Stimulated activated effector memory CD8-positive, alpha-beta T cell treated with anti-CD3 and anti-CD28 coated beads, Interleukin-12 subunit alpha, Interleukin-12 subunit beta, amount 100 ng/mL, for 72 hours (primary cell): ENCODE measurements around the gene DDX51.
"Not testable (repeated sequence)": the region's sequence is repeated elsewhere in the genome, so short reads cannot be mapped to it uniquely, and the experiment has no call there.

Experiments
- ATAC-seq: fragments of 150-1000 bp; cut with Tn5 transposase; 2 replicates; pipeline ENCODE4 v1.10.0; 2021
- DNase-seq, 2 donors: peaks; one replicate each; pipeline ENCODE4 v3.0.0; 2021 to 2022; ENCODE audit warnings: low spot score in 2 of 2
- H3K27ac Mint-ChIP-seq: one replicate; pipeline ENCODE4 v1.8.0; 2022; ENCODE audit warnings: mild to moderate bottlenecking, mixed read lengths
- H3K36me3 Mint-ChIP-seq: one replicate; pipeline ENCODE4 v1.8.0; 2022; ENCODE audit warnings: mild to moderate bottlenecking, mixed read lengths
- H3K4me1 Mint-ChIP-seq: one replicate; pipeline ENCODE4 v1.8.0; 2022; ENCODE audit warnings: mixed read lengths
- H3K4me3 Mint-ChIP-seq: one replicate; pipeline ENCODE4 v1.8.0; 2022; ENCODE audit warnings: mild to moderate bottlenecking, mixed read lengths
- H3K9me3 Mint-ChIP-seq: one replicate; pipeline ENCODE4 v1.8.0; 2022; ENCODE audit warnings: mixed read lengths

Gene DDX51

DNA sequence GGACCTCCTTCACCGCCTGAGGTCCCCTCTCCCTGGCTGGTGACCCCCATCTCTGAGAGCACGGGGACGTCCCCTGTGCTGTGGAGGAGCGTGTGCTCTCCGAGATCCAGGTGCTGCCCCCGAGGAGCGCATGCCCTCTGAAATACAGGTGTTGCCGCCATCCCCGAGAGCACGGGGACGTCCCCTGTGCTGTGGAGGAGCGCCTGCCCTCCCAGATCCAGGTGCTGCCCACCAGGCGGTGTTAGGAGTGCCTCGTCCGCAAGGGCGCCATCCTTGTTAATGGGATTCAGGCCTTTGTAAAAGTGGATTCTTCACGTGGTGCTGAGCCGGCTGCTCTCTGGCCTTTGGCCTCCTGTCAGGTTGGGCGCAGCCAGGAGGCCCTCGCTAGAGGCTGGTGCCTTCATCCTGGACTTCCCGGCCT is 10.2 kb upstream of the DDX51 start:
- H3K4me3 Mint-ChIP-seq, result no peak overlapping the region

DNA sequence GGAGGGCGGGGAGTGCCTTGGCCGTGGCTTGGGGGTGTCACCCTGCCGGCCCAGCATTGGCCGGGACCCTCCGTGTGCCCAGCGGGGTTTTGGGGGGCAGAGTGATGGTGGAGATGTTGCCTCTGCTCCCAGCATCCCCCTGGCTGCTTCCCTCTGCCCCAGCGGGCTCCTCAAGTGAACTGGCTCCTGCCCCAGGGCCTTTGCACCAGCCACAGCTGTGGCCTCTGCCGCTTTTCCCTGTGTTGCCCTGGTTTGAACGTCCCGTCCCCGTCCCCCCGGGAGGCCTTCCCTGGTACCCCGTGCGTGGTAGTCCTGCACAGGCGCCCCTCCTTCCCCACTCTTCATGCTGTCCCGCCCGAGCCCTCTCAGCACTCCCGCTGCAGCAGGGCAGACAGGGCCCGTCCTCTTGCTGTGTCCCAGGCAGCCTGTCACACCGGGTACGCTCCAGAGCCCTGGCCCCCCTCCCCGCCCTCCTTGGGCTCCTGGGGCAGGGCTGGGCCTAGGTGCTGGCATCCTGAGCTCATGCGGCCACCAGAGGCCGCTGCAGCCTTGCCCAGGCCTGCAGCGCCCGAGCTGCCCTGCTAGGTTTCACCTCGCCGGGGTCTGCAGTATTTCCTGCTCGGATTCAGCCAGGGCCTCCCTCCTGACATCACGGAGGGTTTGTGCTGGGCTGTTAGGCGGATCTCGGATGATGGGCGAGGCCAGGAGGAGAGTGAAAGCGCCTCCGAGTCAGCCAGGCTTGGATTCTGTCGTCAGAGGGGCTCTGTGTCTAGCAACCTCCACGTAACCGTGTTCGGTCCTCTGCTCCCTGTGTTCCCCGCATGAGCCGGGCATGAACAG is 9.6 kb upstream of the DDX51 start:
- no peak overlapping the region for H3K4me3 Mint-ChIP-seq
- no peaks in the 10 kb centered on the region for H3K9me3 Mint-ChIP-seq
- H3K36me3 Mint-ChIP-seq, result no peaks in the 10 kb centered on the region
- ATAC-seq (peak; percentile 90), DNase-seq (peak; percentile 44 to 74)
- H3K4me1 Mint-ChIP-seq, result no peaks in the 10 kb centered on the region
- H3K27ac Mint-ChIP-seq, result no peak overlapping the region

More for the DNA sequence above, 10.2 kb upstream of the DDX51 start:
- H3K9me3 Mint-ChIP-seq, result no peaks in the 10 kb centered on the region
- no peak overlapping the region for H3K27ac Mint-ChIP-seq
- peak; percentile 6 for ATAC-seq
- no peaks in the 10 kb centered on the region for H3K36me3 Mint-ChIP-seq
- no peaks in the 10 kb centered on the region for H3K4me1 Mint-ChIP-seq
- DNase-seq, result no peak

DNA sequence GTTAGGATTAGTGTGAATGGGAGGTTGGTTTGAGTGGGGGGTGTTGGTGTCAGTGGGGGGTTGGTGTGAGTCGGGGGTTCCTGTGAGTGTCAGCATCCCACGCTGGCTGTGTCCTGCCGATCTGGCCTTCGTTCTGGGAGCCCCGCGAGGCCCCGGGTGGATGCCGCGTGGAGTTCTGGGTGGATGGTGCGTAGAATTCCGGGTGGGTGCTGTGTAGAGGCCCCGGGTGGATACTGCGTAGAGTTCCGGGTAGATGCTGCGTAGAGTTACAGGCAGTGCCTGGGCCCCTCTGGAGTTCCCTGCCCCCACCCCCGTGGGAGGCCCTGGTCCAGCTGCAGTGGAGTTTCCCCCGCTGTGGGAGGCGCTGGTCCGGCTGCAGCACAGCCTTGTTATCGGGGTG is 8.8 kb upstream of the DDX51 start:
- no peak overlapping the region for H3K27ac Mint-ChIP-seq

DNA sequence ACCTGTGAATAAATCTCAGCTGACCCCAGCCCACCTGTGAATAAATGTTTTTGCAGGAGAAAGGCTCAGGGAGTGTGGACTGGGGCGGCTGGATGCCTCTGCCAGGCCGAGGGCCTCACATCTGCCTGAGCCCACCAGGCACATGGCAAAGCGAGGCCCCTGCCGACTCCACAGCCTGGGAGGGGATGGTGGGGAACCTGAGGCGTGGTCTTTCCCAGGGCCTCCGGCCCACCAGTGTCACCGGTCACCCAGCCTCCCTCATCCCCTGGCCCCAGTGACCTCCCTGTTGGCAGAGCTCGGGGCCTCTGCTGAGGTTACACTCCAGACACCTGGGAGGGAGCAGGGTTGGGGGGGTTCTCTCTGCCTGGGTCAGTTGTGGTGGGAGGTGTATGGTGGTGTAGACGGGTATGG is 8.3 kb upstream of the DDX51 start:
- DNase-seq (no peak), ATAC-seq (no peak)
- H3K27ac Mint-ChIP-seq, result no peak overlapping the region
- no peaks in the 10 kb centered on the region for H3K4me1 Mint-ChIP-seq
- H3K36me3 Mint-ChIP-seq, result no peaks in the 10 kb centered on the region
- H3K9me3 Mint-ChIP-seq, result no peaks in the 10 kb centered on the region
- H3K4me3 Mint-ChIP-seq, result no peak overlapping the region

More for the DNA sequence above, 8.8 kb upstream of the DDX51 start:
- ATAC-seq (no peak), DNase-seq (no peak)
- no peaks in the 10 kb centered on the region for H3K36me3 Mint-ChIP-seq
- H3K9me3 Mint-ChIP-seq, result no peaks in the 10 kb centered on the region
- H3K4me3 Mint-ChIP-seq, result no peak overlapping the region
- no peaks in the 10 kb centered on the region for H3K4me1 Mint-ChIP-seq

DNA sequence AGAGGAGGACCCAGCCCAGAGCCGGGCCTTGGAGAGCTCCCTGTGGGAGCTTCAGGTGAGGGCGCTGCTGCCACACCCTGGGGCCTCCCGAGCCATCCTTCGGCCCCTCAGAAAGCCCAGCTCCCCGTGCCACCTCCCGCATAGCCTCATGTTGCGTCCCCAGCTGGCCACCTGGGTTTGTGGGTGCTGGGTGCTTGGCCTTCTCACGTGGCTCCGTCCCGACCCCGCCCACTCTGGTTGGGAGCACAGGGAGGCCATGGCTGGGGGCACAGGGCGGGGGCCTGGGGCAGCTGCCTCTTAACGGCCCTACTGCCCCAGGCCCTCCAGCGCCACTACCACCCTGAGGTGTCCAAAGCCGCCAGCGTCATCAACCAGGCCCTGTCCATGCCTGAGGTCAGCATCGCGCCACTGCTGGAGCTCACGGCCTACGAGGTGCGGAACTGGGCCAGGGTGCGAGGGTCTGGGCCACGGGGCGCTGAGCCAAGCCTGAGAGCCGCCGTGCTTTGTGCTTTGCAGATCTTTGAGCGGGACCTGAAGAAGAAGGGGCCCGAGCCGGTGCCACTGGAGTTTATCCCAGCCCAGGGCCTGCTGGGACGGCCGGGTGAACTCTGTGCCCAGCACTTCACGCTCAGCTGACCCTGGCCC is 7.8 kb upstream of the DDX51 start:
- ATAC-seq, result no peak
- Mint-ChIP-seq H3K4me1 (peaks cover under 1% of the 10 kb centered on the region), H3K27ac (no peak overlapping the region), H3K36me3 (no peaks in the 10 kb centered on the region), H3K4me3 (no peak overlapping the region), H3K9me3 (no peaks in the 10 kb centered on the region)
- DNase-seq, result no peak

DNA sequence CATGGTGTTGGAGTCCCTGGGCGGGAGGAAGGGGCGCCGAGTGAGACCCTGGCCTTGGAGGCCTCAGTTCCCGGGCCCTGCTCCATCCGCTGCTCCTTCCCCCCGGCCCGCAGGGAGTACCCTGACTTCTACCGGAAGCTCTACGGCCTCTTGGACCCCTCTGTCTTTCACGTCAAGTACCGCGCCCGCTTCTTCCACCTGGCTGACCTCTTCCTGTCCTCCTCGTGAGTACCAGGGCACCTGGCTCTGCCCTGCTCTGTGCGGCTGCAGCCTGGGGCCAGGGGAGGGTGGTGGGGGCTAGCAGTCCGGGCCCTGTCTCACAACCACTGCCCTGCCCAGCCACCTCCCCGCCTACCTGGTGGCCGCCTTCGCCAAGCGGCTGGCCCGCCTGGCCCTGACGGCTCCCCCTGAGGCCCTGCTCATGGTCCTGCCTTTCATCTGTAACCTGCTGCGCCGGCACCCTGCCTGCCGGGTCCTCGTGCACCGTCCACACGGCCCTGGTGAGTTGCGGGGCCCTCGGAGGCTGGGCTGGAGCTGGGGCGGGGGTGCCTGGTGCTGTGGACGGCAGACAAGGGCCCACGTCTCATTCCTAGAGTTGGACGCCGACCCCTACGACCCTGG is 7.1 kb upstream of the DDX51 start:
- Mint-ChIP-seq H3K4me3 (no peak overlapping the region), H3K27ac (no peak overlapping the region), H3K4me1 (peaks cover 7% of the 10 kb centered on the region), H3K36me3 (peaks cover 6% of the 10 kb centered on the region), H3K9me3 (no peaks in the 10 kb centered on the region)
- no peak for ATAC-seq
- DNase-seq, result no peak

DNA sequence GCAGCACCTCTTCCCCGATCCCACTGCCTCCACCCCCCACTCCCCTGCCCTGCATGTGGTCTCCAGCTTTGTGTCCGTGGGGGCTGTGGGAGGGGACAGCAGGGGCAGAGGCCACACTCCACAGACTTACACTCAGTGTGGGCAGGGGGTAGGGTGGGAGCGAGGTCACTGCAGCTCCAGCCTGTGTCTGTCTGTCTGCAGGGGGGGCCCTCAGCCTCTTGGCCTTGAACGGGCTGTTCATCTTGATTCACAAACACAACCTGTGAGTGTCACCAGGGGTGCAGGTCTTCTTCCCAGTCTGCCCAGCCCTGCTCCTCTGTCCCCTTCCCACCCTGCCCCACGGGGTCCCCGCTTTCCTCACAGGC is 6.6 kb upstream of the DDX51 start:
- H3K4me3 Mint-ChIP-seq, result no peak overlapping the region
- no peaks in the 10 kb centered on the region for H3K9me3 Mint-ChIP-seq
- DNase-seq (no peak), ATAC-seq (no peak)
- peaks cover 12% of the 10 kb centered on the region for H3K4me1 Mint-ChIP-seq
- H3K36me3 Mint-ChIP-seq, result peaks cover 10% of the 10 kb centered on the region
- no peak overlapping the region for H3K27ac Mint-ChIP-seq

DNA sequence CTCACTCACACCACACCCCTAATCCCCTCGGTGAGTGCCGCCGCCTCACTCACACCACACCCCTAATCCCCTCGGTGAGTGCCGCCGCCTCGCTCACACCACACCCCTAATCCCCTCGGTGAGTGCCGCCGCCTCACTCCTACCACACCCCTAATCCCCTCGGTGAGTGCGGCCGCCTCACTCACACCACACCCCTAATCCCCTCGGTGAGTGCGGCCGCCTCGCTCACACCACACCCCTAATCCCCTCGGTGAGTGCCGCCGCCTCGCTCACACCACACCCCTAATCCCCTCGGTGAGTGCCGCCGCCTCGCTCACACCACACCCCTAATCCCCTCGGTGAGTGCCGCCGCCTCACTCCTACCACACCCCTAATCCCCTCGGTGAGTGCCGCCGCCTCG is 5.4 kb upstream of the DDX51 start:
- DNase-seq, ATAC-seq: not testable (repeated sequence)
- peaks cover 23% of the 10 kb centered on the region for H3K4me1 Mint-ChIP-seq

DNA sequence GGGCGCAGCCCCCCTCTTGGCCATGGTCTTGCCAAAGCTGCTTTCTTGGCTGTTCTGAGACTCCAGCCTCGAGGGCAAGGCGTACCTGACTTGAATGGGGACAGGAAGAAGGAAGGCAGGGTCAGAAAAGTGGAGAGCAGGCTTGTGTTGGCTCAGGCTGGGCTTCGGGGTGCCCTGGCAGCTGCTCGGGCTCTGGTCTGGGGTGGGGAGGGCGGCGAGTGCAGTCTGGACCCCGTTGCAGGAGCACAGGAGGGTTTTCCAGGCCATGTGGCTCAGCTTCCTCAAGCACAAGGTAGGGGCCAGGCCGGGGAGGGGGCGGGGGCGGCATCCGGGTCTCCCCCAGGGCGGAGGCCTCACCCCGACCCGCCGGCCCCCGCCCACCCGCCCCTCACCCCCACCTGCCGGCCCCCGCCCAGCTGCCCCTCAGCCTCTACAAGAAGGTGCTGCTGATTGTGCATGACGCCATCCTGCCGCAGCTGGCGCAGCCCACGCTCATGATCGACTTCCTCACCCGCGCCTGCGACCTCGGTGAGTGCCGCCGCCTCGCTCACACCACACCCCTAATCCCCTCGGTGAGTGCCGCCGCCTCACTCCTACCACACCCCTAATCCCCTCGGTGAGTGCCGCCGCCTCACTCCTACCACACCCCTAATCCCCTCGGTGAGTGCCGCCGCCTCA is 4.4 kb upstream of the DDX51 start:
- no peak for ATAC-seq
- Mint-ChIP-seq H3K36me3 (peaks cover 29% of the 10 kb centered on the region), H3K4me1 (peaks cover 23% of the 10 kb centered on the region)

More for the DNA sequence above, 5.4 kb upstream of the DDX51 start:
- H3K4me3 Mint-ChIP-seq, H3K9me3 Mint-ChIP-seq, H3K27ac Mint-ChIP-seq: not testable (repeated sequence)
- peaks cover 22% of the 10 kb centered on the region for H3K36me3 Mint-ChIP-seq

DNA sequence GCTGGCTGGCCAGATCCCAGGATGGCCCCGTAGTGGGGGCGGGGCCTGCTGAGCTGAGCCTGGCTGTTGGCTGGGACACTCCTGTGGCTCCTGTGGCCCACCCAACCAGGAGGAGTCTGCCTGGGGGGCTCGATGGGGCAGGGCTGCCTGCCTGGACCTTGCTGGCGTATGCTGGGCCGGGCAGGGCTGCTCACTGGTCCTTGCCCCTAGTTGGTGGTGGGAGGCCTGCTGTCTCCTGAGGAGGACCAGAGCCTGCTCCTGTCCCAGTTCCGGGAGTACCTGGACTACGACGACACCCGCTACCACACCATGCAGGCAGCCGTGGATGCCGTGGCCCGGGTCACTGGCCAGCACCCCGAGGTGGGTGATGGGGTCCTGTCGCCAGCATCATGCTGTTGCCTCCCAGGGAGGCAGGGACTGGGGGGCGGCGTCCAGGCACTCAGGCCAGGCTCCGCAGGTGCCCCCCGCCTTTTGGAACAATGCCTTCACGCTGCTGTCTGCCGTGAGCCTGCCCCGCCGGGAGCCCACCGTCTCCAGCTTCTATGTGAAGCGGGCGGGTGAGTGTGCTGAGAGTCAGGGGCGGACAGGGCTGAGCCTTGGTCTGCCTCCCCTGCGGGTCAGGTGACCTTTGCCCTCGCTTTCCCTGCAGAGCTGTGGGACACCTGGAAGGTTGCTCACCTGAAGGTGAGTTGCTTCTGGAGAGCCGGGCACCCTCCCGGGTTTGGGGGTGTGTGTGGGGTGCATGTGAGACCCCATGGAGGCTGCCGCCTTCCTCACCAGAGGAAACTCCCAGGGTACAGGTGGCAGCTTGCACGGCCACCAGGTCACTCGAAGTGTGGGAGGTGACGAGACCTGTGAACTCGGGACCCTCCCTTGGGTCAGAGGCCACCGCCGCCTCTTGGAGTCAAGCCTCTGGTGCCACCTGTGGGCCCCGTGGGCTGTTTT is 3.6 kb upstream of the DDX51 start:
- Mint-ChIP-seq H3K4me1 (peaks cover 31% of the 10 kb centered on the region), H3K9me3 (no peaks in the 10 kb centered on the region), H3K27ac (no peak overlapping the region), H3K36me3 (peaks cover 29% of the 10 kb centered on the region), H3K4me3 (no peak overlapping the region)
- DNase-seq, result no peak
- no peak for ATAC-seq

More for the DNA sequence above, 4.4 kb upstream of the DDX51 start:
- no peak overlapping the region for H3K27ac Mint-ChIP-seq
- no peak overlapping the region for H3K4me3 Mint-ChIP-seq
- no peaks in the 10 kb centered on the region for H3K9me3 Mint-ChIP-seq
- no peak for DNase-seq

DNA sequence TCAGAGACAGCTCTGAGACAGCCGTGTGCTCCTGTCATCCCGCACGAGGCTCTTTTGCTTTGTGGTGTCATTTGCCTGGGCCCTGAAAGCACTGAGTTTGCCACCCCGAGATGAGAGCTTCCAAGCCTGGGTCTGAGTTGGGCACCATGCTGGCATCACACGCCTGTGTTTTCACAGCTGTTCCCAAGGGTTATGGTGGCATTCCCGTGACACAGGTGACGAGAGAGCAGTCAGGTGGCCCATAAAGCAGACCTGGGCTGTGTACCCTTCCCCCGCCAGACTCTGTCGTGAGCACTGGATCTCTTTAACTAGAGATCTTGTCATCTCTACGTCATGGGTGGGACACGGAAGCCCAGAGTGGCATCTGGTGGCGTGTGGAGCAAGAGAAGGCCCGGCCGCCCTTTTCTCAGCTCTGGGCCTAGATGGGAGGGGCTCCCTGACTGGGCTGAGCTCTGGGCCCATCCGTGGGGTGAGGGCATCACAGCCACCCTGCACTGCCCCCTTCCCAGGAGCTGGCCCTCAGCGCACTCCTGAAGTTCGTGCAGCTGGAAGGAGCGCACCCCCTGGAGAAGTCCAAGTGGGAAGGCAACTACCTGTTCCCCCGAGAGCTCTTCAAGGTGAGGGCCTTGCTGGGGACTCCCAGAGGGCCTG is 2.8 kb upstream of the DDX51 start:
- Mint-ChIP-seq H3K4me3 (peak overlapping the region; percentile 85), H3K9me3 (no peaks in the 10 kb centered on the region), H3K27ac (no peak overlapping the region), H3K4me1 (peaks cover 37% of the 10 kb centered on the region), H3K36me3 (peaks cover 35% of the 10 kb centered on the region)
- ATAC-seq, result no peak
- no peak for DNase-seq

DNA sequence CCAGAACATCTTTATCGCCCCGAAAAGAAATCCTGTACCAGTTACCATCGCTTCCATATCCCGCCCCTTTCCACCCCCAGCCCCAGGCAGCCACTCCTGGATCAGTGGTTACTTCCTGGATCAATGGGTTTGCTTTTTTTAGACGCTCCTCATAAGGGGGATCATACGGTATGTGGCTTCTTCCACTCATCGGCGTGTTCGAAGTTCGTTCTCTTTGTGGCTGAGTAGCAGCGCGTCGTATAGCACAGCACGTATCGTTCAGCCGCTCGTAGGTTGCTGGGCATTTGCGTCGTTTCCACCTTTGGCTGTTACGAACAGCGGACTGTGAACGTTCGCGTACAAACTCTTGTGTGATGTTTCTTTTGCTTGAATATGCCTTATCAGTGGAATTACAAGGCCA is 2.0 kb upstream of the DDX51 start:
- H3K36me3 Mint-ChIP-seq, result peaks cover 40% of the 10 kb centered on the region
- peaks cover 37% of the 10 kb centered on the region for H3K4me1 Mint-ChIP-seq
- peak overlapping the region; percentile 97 for H3K27ac Mint-ChIP-seq
- ATAC-seq, result no peak
- peak overlapping the region; percentile 85 for H3K4me3 Mint-ChIP-seq
- no peaks in the 10 kb centered on the region for H3K9me3 Mint-ChIP-seq
- no peak for DNase-seq

DNA sequence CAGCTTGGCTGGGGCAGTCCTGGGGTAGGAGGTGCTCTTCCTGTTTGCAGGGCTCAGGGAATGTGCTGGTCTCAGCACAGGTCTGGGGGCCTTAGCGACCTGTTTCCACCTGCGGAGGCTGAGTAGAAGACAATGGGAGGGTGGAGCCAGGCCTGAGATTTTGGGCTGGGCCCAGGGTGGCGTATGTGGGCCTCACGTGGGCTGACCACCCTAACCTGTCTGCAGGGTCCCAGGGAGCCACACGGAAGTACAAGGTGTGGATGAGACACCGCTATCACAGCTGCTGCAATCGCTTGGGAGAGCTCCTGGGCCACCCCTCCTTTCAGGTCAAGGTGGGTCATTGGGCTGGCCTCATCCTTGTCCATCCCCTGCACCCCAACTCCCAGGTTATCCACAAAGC is 1.2 kb upstream of the DDX51 start:
- Mint-ChIP-seq H3K27ac (peak overlapping the region; percentile 97), H3K9me3 (no peaks in the 10 kb centered on the region), H3K36me3 (peaks cover 47% of the 10 kb centered on the region), H3K4me3 (peak overlapping the region; percentile 85), H3K4me1 (peaks cover 37% of the 10 kb centered on the region)
- DNase-seq (peak in 1 of 2 donors; percentile 51), ATAC-seq (no peak)

DNA sequence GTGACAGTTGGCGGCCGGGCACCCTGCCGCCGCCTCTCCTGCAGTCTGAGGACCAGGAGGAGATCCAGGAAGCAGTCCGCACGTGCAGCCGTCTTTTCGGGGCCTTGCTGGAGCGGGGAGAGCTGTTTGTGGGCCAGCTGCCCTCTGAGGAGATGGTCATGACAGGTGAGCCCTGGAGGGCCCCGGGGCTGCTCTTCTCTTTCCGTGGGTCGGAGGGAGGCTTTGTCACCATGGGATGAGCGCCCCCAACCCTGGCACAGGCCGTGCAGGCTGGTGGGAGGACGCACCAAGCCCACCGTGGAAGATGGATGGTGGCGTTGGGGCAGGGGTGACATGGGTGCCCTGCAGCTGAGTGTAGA is 670 bp upstream of the DDX51 start:
- ATAC-seq (peak; percentile 1), DNase-seq (peak in 1 of 2 donors; percentile 56)
- no peaks in the 10 kb centered on the region for H3K9me3 Mint-ChIP-seq
- peak overlapping the region; percentile 97 for H3K27ac Mint-ChIP-seq
- H3K4me3 Mint-ChIP-seq, result peak overlapping the region; percentile 85
- H3K4me1 Mint-ChIP-seq, result peaks cover 37% of the 10 kb centered on the region
- H3K36me3 Mint-ChIP-seq, result peaks cover 53% of the 10 kb centered on the region
